Neural cell (in vitro differentiated cells): Measurements from ENCODE around the gene EIF1AD.

Experiments used
- CTCF ChIP-seq: fragments of 450-650 bp; IDR thresholded peaks from 2 replicates; pipeline ENCODE4 v1.5.1; 2014; ENCODE audit warnings: antibody characterized with exemption, mild to moderate bottlenecking, moderate library complexity; ENCODE audit not compliant: poor library complexity, severe bottlenecking
- EP300 ChIP-seq: fragments of 450-650 bp; conservative IDR thresholded peaks from 2 replicates; pipeline ENCODE4 v1.6.1; 2014; ENCODE audit warnings: antibody characterized with exemption, mild to moderate bottlenecking, moderate library complexity; ENCODE audit not compliant: poor library complexity, severe bottlenecking
- EZH2 ChIP-seq: fragments of 200-600, 300-800 bp; shearing (Covaris generic), sonication (generic); IDR thresholded peaks from 2 replicates; pipeline ENCODE4 v1.6.1; 2014; ENCODE audit warnings: antibody characterized with exemption, low read length, borderline replicate concordance, mild to moderate bottlenecking; ENCODE audit not compliant: insufficient read depth, poor library complexity, severe bottlenecking
- POLR2AphosphoS5 ChIP-seq: IDR thresholded peaks from 2 replicates; pipeline ENCODE4 v1.6.1; 2012
- REST ChIP-seq: IDR thresholded peaks from 2 replicates; pipeline ENCODE4 v1.6.1; 2012; ENCODE audit warnings: borderline replicate concordance
- SMC3 ChIP-seq: fragments of 450-650 bp; conservative IDR thresholded peaks from 2 replicates; pipeline ENCODE4 v1.6.1; 2014; ENCODE audit warnings: antibody characterized with exemption, mild to moderate bottlenecking, moderate library complexity; ENCODE audit not compliant: poor library complexity
- TAF1 ChIP-seq: IDR thresholded peaks from 2 replicates; pipeline ENCODE4 v1.6.1; 2012; ENCODE audit warnings: low read depth

- TF ChIP-seq CTCF (no peak), POLR2AphosphoS5 (no peak), REST (no peak), EP300 (no peak), EZH2 (no peak), SMC3 (no peak), TAF1 (no peak)
Observed at GRCh38 chr11:65997286-65997685, 4.7 kb downstream of the EIF1AD start.
